Measurements from ENCODE around the gene OPTC.

The OPTC gene

GRCh38 chr1:203539831-203540546, 46.0 kb downstream of the OPTC start:
- DNase-seq, result no peak

- no peak for DNase-seq
These were observed 50.5 kb downstream of the OPTC start for GRCh38 chr1:203544485-203544884.

- DNase-seq, result no peak
These were observed 51.2 kb downstream of the OPTC start for GRCh38 chr1:203544978-203545816.

- DNase-seq, result no peak
These were observed 52.3 kb downstream of the OPTC start for GRCh38 chr1:203546274-203546673.

- DNase-seq, result no peak
These were observed 53.2 kb downstream of the OPTC start for GRCh38 chr1:203547147-203547546.

GRCh38 chr1:203547771-203548421, 53.9 kb downstream of the OPTC start:
- DNase-seq, result no peak

- DNase-seq, result no peak
These were observed 54.9 kb downstream of the OPTC start for GRCh38 chr1:203548892-203549291.

GRCh38 chr1:203549309-203549708, 55.4 kb downstream of the OPTC start:
- DNase-seq, result no peak

GRCh38 chr1:203550846-203551245, 56.9 kb downstream of the OPTC start:
- no peak for DNase-seq

- DNase-seq, result no peak
These were observed 57.6 kb downstream of the OPTC start for GRCh38 chr1:203551550-203551949.

- no peak for DNase-seq
These were observed 59.5 kb downstream of the OPTC start for GRCh38 chr1:203553496-203553895.

- no peak for DNase-seq
These were observed 60.1 kb downstream of the OPTC start for GRCh38 chr1:203554071-203554470.

- no peak for DNase-seq
These were observed 61.1 kb downstream of the OPTC start for GRCh38 chr1:203555076-203555475.

- no peak for DNase-seq
These were observed 61.6 kb downstream of the OPTC start for GRCh38 chr1:203555511-203556046.

GRCh38 chr1:203556047-203556851, 62.3 kb downstream of the OPTC start:
- DNase-seq, result no peak

- DNase-seq, result no peak
These were observed 63.4 kb downstream of the OPTC start for GRCh38 chr1:203557390-203557789.

- DNase-seq, result no peak
These were observed 64.3 kb downstream of the OPTC start for GRCh38 chr1:203558064-203558760.
